ENCODE results near the gene RBM46. TPM values are rescaled to one million over a fixed set of nuclear protein-coding genes. Genes with fewer than 3 reads are reported as not detected.
"Not testable (repeated sequence)": the region's sequence is repeated elsewhere in the genome, so short reads cannot be mapped to it uniquely, and the experiment has no call there.

RBM46 gene
- total RNA-seq, 4 donors from 2014 or later, result not detected

GRCh38 chr4:154869301-154869700, 88.2 kb downstream of the RBM46 start:
- Histone ChIP-seq H3K4me3 (no peak overlapping the region), H3K9me3 (peaks cover 0 to 6% (median 0%) of the 10 kb centered on the region in 4 donors), H3K27ac (no peak overlapping the region), H3K27me3 (no peaks in the 10 kb centered on the region), H3K36me3 (no peaks in the 10 kb centered on the region), H3K4me1 (no peaks in the 10 kb centered on the region)
- no peak for TF ChIP-seq CTCF (IDR thresholded peaks at IDR 0.05)
- no peak for TF ChIP-seq POLR2A (IDR thresholded peaks at IDR 0.05)
- DNase-seq, result no peak

GRCh38 chr4:154872198-154872597, 91.1 kb downstream of the RBM46 start:
- peaks cover 0 to 6% (median 0%) of the 10 kb centered on the region in 4 donors for H3K9me3 ChIP-seq
- no peak for DNase-seq
- no peaks in the 10 kb centered on the region for H3K36me3 ChIP-seq
- no peak overlapping the region for H3K27ac ChIP-seq
- H3K4me1 ChIP-seq, result no peaks in the 10 kb centered on the region
- H3K27me3 ChIP-seq, result no peaks in the 10 kb centered on the region
- no peak overlapping the region for H3K4me3 ChIP-seq
- TF ChIP-seq CTCF (IDR thresholded peaks at IDR 0.05), result no peak
- TF ChIP-seq POLR2A (IDR thresholded peaks at IDR 0.05), result no peak

GRCh38 chr4:154874049-154874448, 93.0 kb downstream of the RBM46 start:
- not testable (repeated sequence) for DNase-seq

GRCh38 chr4:154877110-154877760, 96.2 kb downstream of the RBM46 start:
- peaks cover 0 to 6% (median 0%) of the 10 kb centered on the region in 4 donors for H3K9me3 ChIP-seq
- H3K27me3 ChIP-seq, result no peaks in the 10 kb centered on the region
- TF ChIP-seq CTCF (IDR thresholded peaks at IDR 0.05) (no peak), POLR2A (IDR thresholded peaks at IDR 0.05) (no peak)
- H3K27ac ChIP-seq, result no peak overlapping the region
- no peak for DNase-seq
- no peaks in the 10 kb centered on the region for H3K36me3 ChIP-seq
- no peak overlapping the region for H3K4me3 ChIP-seq
- H3K4me1 ChIP-seq, result no peaks in the 10 kb centered on the region

More at GRCh38 chr4:154874049-154874448, 93.0 kb downstream of the RBM46 start:
- not testable (repeated sequence) for H3K27ac ChIP-seq, H3K4me1 ChIP-seq, H3K36me3 ChIP-seq, H3K4me3 ChIP-seq, H3K27me3 ChIP-seq, H3K9me3 ChIP-seq

Small RNAs within 50 kb of the gene (small RNA-seq; reads per million reads assigned to genes)
- 0 reads per million in 2 donors for gene RNU2-44P
- gene RNU2-66P, result 0 reads per million in 2 donors

Other genes with a start within 250 kb of the RBM46 start
- 10 to 100 TPM; 23.4 to 68.5 (median 42.4) TPM for gene PLRG1, start 230.9 kb upstream of the RBM46 start, total RNA-seq
- gene FGB, start 218.3 kb upstream of the RBM46 start, total RNA-seq, result not detected
- not detected for gene FGA, start 190.5 kb upstream of the RBM46 start, total RNA-seq
- gene FGG, start 168.6 kb upstream of the RBM46 start, total RNA-seq, result not detected
- 1 to 10 TPM in 3 of 4 donors, not detected in 1; 2.8 to 7.4 (median 2.9) TPM for gene LRAT, start 37.3 kb upstream of the RBM46 start, total RNA-seq